Keratinocyte (primary cell): ENCODE measurements around the gene TENM4. TPM values are rescaled to one million over a fixed set of nuclear protein-coding genes. Genes with fewer than 3 reads are reported as not detected.

ENCODE experiments used
- DNase-seq: peaks from one replicate; pipeline ENCODE4 v3.0.0-alpha.2; 2011; ENCODE audit warnings: low read depth, missing footprints, low spot score
- FAIRE-seq: peaks from 2 replicates; lab custom pipeline; 2011; peaks lifted over from hg19 to GRCh38; lab: Jason Lieb, UNC
- H2AFZ ChIP-seq: 2 replicates; pipeline ENCODE4 v1.6.0; 2012; ENCODE audit warnings: low read length, control low read depth, inconsistent platforms; ENCODE audit not compliant: control insufficient read depth
- H3K27ac ChIP-seq: 2 replicates; pipeline ENCODE4 v1.5.1; 2011; ENCODE audit warnings: low read length; ENCODE audit not compliant: control insufficient read depth, insufficient read depth
- H3K27me3 ChIP-seq: 3 replicates; pipeline ENCODE4 v1.6.0; 2011; ENCODE audit warnings: low read length; ENCODE audit not compliant: control insufficient read depth, insufficient read depth; ENCODE audit errors: extremely low read depth
- H3K36me3 ChIP-seq, 2 experiments: 2 replicates in 1 of 2; 3 replicates in 1 of 2; pipeline ENCODE4 v1.5.1; 2011; ENCODE audit warnings: low read length in 2 of 2, mild to moderate bottlenecking in 1 of 2; ENCODE audit not compliant: control insufficient read depth in 2 of 2, insufficient read depth in 2 of 2; ENCODE audit errors: extremely low read depth in 1 of 2
- H3K4me1 ChIP-seq: 3 replicates; pipeline ENCODE4 v1.5.1; 2011; ENCODE audit warnings: low read length; ENCODE audit not compliant: control insufficient read depth, insufficient read depth; ENCODE audit errors: extremely low read depth
- H3K4me2 ChIP-seq: 3 replicates; pipeline ENCODE4 v1.6.0; 2011; ENCODE audit warnings: low read depth, low read length; ENCODE audit not compliant: control insufficient read depth, insufficient read depth; ENCODE audit errors: extremely low read depth
- H3K4me3 ChIP-seq, 3 experiments: fragments of 200-600 bp in 1 of 3; sonication (generic) in 1 of 3; 2 replicates in 2 of 3; 3 replicates in 1 of 3; pipeline ENCODE4 v1.5.1; 2011 to 2016; ENCODE audit warnings: low read length in 3 of 3, mild to moderate bottlenecking in 3 of 3, control low read depth in 2 of 3, inconsistent platforms in 1 of 3, low read depth in 1 of 3, mixed read lengths in 1 of 3, mixed run types in 1 of 3, moderate library complexity in 1 of 3; ENCODE audit not compliant: control insufficient read depth in 2 of 3, insufficient read depth in 2 of 3; ENCODE audit errors: extremely low read depth in 1 of 3
- H3K79me2 ChIP-seq: 2 replicates; pipeline ENCODE4 v1.6.0; 2012; ENCODE audit warnings: low read length; ENCODE audit not compliant: control insufficient read depth, insufficient read depth
- H3K9ac ChIP-seq: 3 replicates; pipeline ENCODE4 v1.6.0; 2011; ENCODE audit warnings: low read length; ENCODE audit not compliant: control insufficient read depth, insufficient read depth; ENCODE audit errors: extremely low read depth
- H3K9me1 ChIP-seq: 3 replicates; pipeline ENCODE4 v1.6.0; 2011; ENCODE audit warnings: low read length; ENCODE audit not compliant: control insufficient read depth, insufficient read depth; ENCODE audit errors: extremely low read depth
- H3K9me3 ChIP-seq: 2 replicates; pipeline ENCODE4 v1.5.1; 2012; ENCODE audit warnings: low read depth, low read length; ENCODE audit not compliant: control insufficient read depth
- H4K20me1 ChIP-seq: 3 replicates; pipeline ENCODE4 v1.6.0; 2011; ENCODE audit warnings: low read length; ENCODE audit not compliant: control insufficient read depth, insufficient read depth; ENCODE audit errors: extremely low read depth
- CTCF ChIP-seq, 3 experiments: IDR thresholded peaks in 1 of 3; conservative IDR thresholded peaks in 1 of 3; optimal IDR thresholded peaks in 1 of 3; 2 replicates in 2 of 3; 3 replicates in 1 of 3; pipeline versions ENCODE3 to v1.5.1; 2011; ENCODE audit warnings: low read length in 3 of 3, mild to moderate bottlenecking in 3 of 3, moderate library complexity in 2 of 3, control low read depth in 1 of 3, inconsistent platforms in 1 of 3; ENCODE audit not compliant: insufficient read depth in 2 of 3; ENCODE audit errors: extremely low read depth in 1 of 3
- EZH2 ChIP-seq: IDR thresholded peaks from one replicate; pipeline ENCODE4 v1.6.1; 2012; ENCODE audit warnings: inconsistent platforms, mild to moderate bottlenecking, low read length, moderate library complexity
- dilution Hi-C: fragments of 300-500 bp; cut with MboI; formaldehyde crosslinking; loops from one replicate; pipeline ENCODE4 v1.7.0; 2020; ENCODE audit warnings: low sequenced_read_pairs; ENCODE audit not compliant: extremely low pct_ligation_motif_present
- polyA plus RNA-seq, 5 experiments: library from polyadenylated mRNA; depleted of rRNA in 3 of 5; stranded (reverse) in 3 of 5; stranded (forward) in 1 of 5; unstranded in 1 of 5; fragments of >200 nt; gene quantifications; 1 replicate in 1 of 5; 2 replicates in 3 of 5; 3 replicates in 1 of 5; pipeline versions ENCODE4 v1.2.1 to v1.2.3, GENCODE V29; 2011 to 2012; ENCODE audit warnings: missing spikeins in 2 of 5, low read depth in 1 of 5, low replicate concordance in 1 of 5

TENM4 gene
- polyA plus RNA-seq, 1 donor (not counting 4 experiments of a cell fraction or from before 2014, with no cell fraction given) = 3.5 TPM

- Histone ChIP-seq H3K4me3 (no peak overlapping the region), H3K79me2 (no peaks in the 10 kb centered on the region), H3K36me3 (peaks cover 4 to 8% of the 10 kb centered on the region in 2 experiments), H3K9me3 (no peaks in the 10 kb centered on the region), H3K27ac (no peak overlapping the region), H3K27me3 (no peaks in the 10 kb centered on the region), H3K4me1 (no peaks in the 10 kb centered on the region), H2AFZ (no peak overlapping the region), H4K20me1 (no peaks in the 10 kb centered on the region), H3K9ac (no peak overlapping the region), H3K4me2 (no peak overlapping the region), H3K9me1 (no peaks in the 10 kb centered on the region)
- FAIRE-seq (no peak), DNase-seq (no peak)
- dilution Hi-C loops = no loop called here
- no peak for TF ChIP-seq CTCF (optimal IDR thresholded peaks at IDR 0.05 in 1 of 3, IDR thresholded peaks at IDR 0.05 in 1 of 3, conservative IDR thresholded peaks at IDR 0.05 in 1 of 3; ENCODE audit: extremely low read depth in 1 of 3, insufficient read depth in 2 of 3, low read length in 3 of 3)
These were observed 150.1 kb downstream of the TENM4 start for GRCh38 chr11:79290761-79291160.

- dilution Hi-C loops = no loop called here
- H2AFZ ChIP-seq = no peak overlapping the region
- no peak overlapping the region for H3K9ac ChIP-seq
- FAIRE-seq (no peak), DNase-seq (no peak)
- TF ChIP-seq CTCF (optimal IDR thresholded peaks at IDR 0.05 in 1 of 3, IDR thresholded peaks at IDR 0.05 in 1 of 3, conservative IDR thresholded peaks at IDR 0.05 in 1 of 3; ENCODE audit: extremely low read depth in 1 of 3, insufficient read depth in 2 of 3, low read length in 3 of 3) (no peak), EZH2 (no peak)
- H4K20me1 ChIP-seq = no peaks in the 10 kb centered on the region
- H3K4me2 ChIP-seq = no peak overlapping the region
- no peak overlapping the region for H3K27ac ChIP-seq
- H3K79me2 ChIP-seq = no peaks in the 10 kb centered on the region
- no peaks in the 10 kb centered on the region for H3K9me1 ChIP-seq
- H3K4me3 ChIP-seq = no peak overlapping the region
- H3K4me1 ChIP-seq = no peaks in the 10 kb centered on the region
- peaks cover 2 to 5% of the 10 kb centered on the region in 2 experiments for H3K36me3 ChIP-seq
- no peaks in the 10 kb centered on the region for H3K27me3 ChIP-seq
- H3K9me3 ChIP-seq = no peaks in the 10 kb centered on the region
These were observed 152.9 kb downstream of the TENM4 start for GRCh38 chr11:79287952-79288351.
